ENCODE measurements around the gene MRTO4. TPM values are rescaled to one million over a fixed set of nuclear protein-coding genes. Genes with fewer than 3 reads are reported as not detected.
"Not testable (repeated sequence)": the region's sequence is repeated elsewhere in the genome, so short reads cannot be mapped to it uniquely, and the experiment has no call there.

MRTO4 gene
- total RNA-seq, 2 donors from 2014 or later: 8.8 to 29.6 TPM

DNA sequence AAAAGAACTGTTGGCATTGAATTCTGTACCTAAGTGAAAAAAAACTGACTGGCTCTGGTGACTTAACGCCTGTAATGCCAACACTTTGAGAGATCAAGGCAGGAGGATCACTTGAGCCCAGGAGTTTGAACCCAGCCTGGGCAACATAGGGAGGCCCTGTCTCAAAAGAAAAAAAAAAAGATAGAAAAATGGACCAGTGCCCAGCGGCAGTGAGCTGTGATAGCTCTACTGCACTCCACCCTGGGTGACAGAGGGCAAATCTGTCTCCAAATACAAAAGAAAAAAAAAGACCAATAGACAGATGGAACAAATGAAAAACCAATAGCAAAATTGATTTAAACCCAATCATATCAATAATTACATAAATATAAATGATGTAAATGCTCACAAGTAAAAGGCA is 37.6 kb downstream of the MRTO4 start:
- Histone ChIP-seq H3K9me3 (no peaks in the 10 kb centered on the region), H3K27me3 (replicated peaks; ENCODE audit: insufficient read depth) (no peaks in the 10 kb centered on the region), H3K4me1 (ENCODE audit: control insufficient read depth in 1 of 2, low read depth in 2 of 2) (peaks cover 0 to 5% of the 10 kb centered on the region in 2 donors), H3K36me3 (no peaks in the 10 kb centered on the region), H3K27ac (no peak overlapping the region), H3K4me3 (peak overlapping the region; percentile 76)
- ATAC-seq (ENCODE audit: insufficient number of reproducible peaks, low FRiP score, low read depth) (no peak), DNase-seq (ENCODE audit: low spot score) (no peak)
- TF ChIP-seq, protein P1, sequence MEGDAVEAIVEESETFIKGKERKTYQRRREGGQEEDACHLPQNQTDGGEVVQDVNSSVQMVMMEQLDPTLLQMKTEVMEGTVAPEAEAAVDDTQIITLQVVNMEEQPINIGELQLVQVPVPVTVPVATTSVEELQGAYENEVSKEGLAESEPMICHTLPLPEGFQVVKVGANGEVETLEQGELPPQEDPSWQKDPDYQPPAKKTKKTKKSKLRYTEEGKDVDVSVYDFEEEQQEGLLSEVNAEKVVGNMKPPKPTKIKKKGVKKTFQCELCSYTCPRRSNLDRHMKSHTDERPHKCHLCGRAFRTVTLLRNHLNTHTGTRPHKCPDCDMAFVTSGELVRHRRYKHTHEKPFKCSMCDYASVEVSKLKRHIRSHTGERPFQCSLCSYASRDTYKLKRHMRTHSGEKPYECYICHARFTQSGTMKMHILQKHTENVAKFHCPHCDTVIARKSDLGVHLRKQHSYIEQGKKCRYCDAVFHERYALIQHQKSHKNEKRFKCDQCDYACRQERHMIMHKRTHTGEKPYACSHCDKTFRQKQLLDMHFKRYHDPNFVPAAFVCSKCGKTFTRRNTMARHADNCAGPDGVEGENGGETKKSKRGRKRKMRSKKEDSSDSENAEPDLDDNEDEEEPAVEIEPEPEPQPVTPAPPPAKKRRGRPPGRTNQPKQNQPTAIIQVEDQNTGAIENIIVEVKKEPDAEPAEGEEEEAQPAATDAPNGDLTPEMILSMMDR (IDR thresholded peaks at IDR 0.05): no peak

DNA sequence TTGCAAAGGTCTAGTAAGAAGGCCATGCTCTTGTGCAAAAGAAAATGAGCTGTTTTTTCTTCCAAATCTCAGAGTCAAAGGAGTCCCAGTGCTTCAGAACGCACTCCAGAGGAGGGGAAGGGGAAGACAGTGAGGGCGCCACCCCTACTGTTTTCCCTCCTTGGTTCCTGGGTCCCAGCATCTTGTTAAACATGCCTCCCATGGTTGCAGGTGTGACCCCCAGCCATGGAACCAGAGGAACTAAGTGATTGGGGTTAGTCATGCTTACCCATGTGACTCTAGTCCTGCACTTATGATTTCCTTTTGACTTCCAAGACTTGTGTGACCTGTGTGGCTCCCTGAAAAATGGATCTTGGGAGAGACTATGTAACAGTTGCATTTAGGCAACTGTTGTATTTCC is 43.0 kb downstream of the MRTO4 start:
- no peak overlapping the region for H3K4me3 ChIP-seq
- no peaks in the 10 kb centered on the region for H3K27me3 ChIP-seq (replicated peaks; ENCODE audit: insufficient read depth)
- no peak for DNase-seq (ENCODE audit: low spot score)
- no peak overlapping the region for H3K27ac ChIP-seq
- peaks cover 13% of the 10 kb centered on the region for H3K9me3 ChIP-seq
- H3K4me1 ChIP-seq (ENCODE audit: control insufficient read depth in 1 of 2, low read depth in 2 of 2): no peaks in the 10 kb centered on the region
- peaks cover 9% of the 10 kb centered on the region for H3K36me3 ChIP-seq
- TF ChIP-seq, protein P1 (IDR thresholded peaks at IDR 0.05): no peak
- ATAC-seq (ENCODE audit: insufficient number of reproducible peaks, low FRiP score, low read depth): no peak

DNA sequence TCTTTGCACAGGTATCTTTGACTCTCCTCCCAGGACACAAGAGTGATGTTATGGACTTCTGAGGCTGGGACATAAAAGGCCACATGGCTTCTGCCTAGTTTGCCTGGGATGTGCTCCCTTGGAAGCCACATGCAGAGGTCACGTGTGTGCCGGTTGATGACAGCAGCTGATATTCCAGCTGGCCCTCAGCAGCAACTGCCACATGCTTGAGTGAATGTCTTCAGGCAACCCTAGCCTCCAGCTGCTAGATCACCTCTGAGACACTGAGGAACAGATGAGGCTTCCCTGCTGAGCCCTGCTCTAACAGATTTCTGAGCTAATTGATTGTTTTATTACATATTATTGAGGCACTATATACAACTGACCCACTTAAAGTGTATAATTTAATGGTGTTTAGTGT is 48.6 kb downstream of the MRTO4 start:
- Histone ChIP-seq H3K9me3 (peaks cover 4% of the 10 kb centered on the region), H3K27ac (no peak overlapping the region), H3K36me3 (peaks cover 21% of the 10 kb centered on the region), H3K27me3 (replicated peaks; ENCODE audit: insufficient read depth) (no peaks in the 10 kb centered on the region), H3K4me1 (ENCODE audit: control insufficient read depth in 1 of 2, low read depth in 2 of 2) (no peaks in the 10 kb centered on the region), H3K4me3 (no peak overlapping the region)
- ATAC-seq (ENCODE audit: insufficient number of reproducible peaks, low FRiP score, low read depth) (no peak), DNase-seq (ENCODE audit: low spot score) (no peak)
- TF ChIP-seq, protein P1 (IDR thresholded peaks at IDR 0.05): no peak

DNA sequence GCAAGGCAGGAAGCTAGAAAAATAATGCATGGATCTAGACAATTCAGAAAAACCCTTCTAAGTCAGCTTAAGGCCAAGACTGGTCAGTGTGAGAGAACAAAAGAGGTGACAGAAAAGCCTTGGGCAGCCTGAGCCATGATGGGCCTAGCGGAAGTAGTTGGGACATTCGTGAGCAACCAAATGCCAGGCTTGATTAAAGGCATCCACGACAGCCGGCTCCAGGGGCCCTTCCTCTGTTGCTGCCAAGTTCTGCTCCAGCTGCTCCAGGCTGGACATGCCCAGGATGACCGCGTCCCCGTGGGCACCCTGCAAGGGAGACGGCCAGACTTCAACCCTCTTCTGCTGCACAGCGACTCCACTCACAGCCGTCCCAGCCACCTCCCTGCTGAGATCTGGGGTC is 52.5 kb downstream of the MRTO4 start:
- H3K36me3 ChIP-seq: peaks cover 42% of the 10 kb centered on the region

DNA sequence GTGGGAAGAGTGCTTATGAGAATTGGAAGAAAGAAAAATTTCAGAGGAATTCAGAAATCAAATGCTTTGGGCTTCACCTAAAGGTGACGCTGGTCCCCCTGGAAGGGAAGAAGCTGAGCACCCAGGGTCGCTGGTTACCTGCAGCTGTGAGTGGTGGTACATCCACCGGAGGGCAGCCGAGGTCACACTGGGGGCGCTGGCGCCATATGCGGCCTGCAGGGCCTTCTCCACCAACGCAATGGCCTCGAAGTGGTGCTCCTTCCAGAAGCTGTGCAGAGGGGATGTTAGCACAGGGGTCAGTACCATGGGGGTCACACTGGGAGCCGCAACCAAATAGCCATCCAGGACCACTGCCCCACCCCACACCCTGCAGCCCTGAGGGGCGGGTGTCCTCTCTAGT is 54.3 kb downstream of the MRTO4 start:
- Histone ChIP-seq H3K27me3 (replicated peaks; ENCODE audit: insufficient read depth) (no peaks in the 10 kb centered on the region), H3K36me3 (peaks cover 42% of the 10 kb centered on the region), H3K4me1 (ENCODE audit: control insufficient read depth in 1 of 2, low read depth in 2 of 2) (peaks cover 2 to 4% of the 10 kb centered on the region in 2 donors), H3K9me3 (no peaks in the 10 kb centered on the region), H3K27ac (no peak overlapping the region), H3K4me3 (no peak overlapping the region)
- TF ChIP-seq, protein P1 (IDR thresholded peaks at IDR 0.05): no peak
- ATAC-seq (ENCODE audit: insufficient number of reproducible peaks, low FRiP score, low read depth) (no peak), DNase-seq (ENCODE audit: low spot score) (no peak)

More for the DNA sequence above, 52.5 kb downstream of the MRTO4 start:
- H3K27me3 ChIP-seq (replicated peaks; ENCODE audit: insufficient read depth); H3K27ac ChIP-seq; ATAC-seq (ENCODE audit: insufficient number of reproducible peaks, low FRiP score, low read depth); H3K4me3 ChIP-seq; H3K4me1 ChIP-seq (ENCODE audit: control insufficient read depth in 1 of 2, low read depth in 2 of 2); DNase-seq (ENCODE audit: low spot score); H3K9me3 ChIP-seq: not testable (repeated sequence)

DNA sequence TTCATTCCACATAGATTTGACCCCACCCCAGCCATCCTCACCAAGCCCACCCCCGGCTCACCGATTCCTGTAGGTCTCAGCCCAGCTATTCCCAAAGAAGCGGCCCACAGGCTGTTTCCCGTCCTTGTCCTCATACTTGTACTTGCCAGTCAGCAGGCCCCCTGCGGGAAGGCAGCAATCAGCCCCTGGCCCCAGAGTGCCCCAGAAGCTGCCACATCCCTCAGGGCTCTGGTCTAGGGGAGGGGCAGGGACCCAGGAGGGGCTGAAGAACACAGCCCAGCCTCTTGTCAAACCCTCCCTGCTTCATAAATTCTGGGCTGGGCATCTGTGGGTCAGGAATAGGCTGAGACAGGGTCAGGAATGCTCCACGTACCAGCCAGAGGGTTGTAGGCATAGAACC is 55.3 kb downstream of the MRTO4 start:
- Histone ChIP-seq H3K27me3 (replicated peaks; ENCODE audit: insufficient read depth) (no peaks in the 10 kb centered on the region), H3K4me1 (ENCODE audit: control insufficient read depth in 1 of 2, low read depth in 2 of 2) (peaks cover 5 to 10% of the 10 kb centered on the region in 2 donors), H3K4me3 (no peak overlapping the region), H3K9me3 (no peaks in the 10 kb centered on the region), H3K27ac (no peak overlapping the region), H3K36me3 (peaks cover 42% of the 10 kb centered on the region)
- no peak for DNase-seq (ENCODE audit: low spot score)
- no peak for ATAC-seq (ENCODE audit: insufficient number of reproducible peaks, low FRiP score, low read depth)
- TF ChIP-seq, protein P1 (IDR thresholded peaks at IDR 0.05): no peak
